ENCODE measurements around the gene PKIG.

GRCh38 chr20:44657875-44658274, 75.5 kb downstream of the PKIG start:
- TF ChIP-seq HDGF (IDR thresholded peaks at IDR 0.05; ENCODE audit: borderline replicate concordance), result no peak
- TF ChIP-seq PKNOX1 (IDR thresholded peaks at IDR 0.05), result no peak
- no peak for TF ChIP-seq ARNT (IDR thresholded peaks at IDR 0.05)
- TF ChIP-seq SP1 (IDR thresholded peaks at IDR 0.05), result no peak
- no peak for TF ChIP-seq TARDBP (IDR thresholded peaks at IDR 0.05)
- no peak for TF ChIP-seq CTBP1 (IDR thresholded peaks at IDR 0.05; ENCODE audit: borderline replicate concordance)
- no peak for TF ChIP-seq ZNF384 (IDR thresholded peaks at IDR 0.05)
- no peak for TF ChIP-seq ELF4 (IDR thresholded peaks at IDR 0.05)
- no peak for TF ChIP-seq SUZ12 (IDR thresholded peaks at IDR 0.05)
- TF ChIP-seq FOXK2 (IDR thresholded peaks at IDR 0.05), result no peak
- no peak for TF ChIP-seq FOXA1 (IDR thresholded peaks at IDR 0.05)
- TF ChIP-seq LEF1 (IDR thresholded peaks at IDR 0.05; ENCODE audit: borderline replicate concordance), result no peak
- TF ChIP-seq NFRKB (IDR thresholded peaks at IDR 0.05), result no peak

Data from HEK293T (cell line).